HG02610 (cell line): ENCODE data around the gene SDR42E1.
A peak's percentile ranks its signal among the peaks of the same experiment; 100 is the strongest.

ENCODE experiments used
- ATAC-seq: cut with Tn5 transposase; IDR thresholded peaks from one replicate; pipeline ENCODE4 v1.9.1; 2021; ENCODE audit warnings: mild to moderate bottlenecking, moderate library complexity; ENCODE audit not compliant: unreplicated experiment

SDR42E1 gene, protein sequence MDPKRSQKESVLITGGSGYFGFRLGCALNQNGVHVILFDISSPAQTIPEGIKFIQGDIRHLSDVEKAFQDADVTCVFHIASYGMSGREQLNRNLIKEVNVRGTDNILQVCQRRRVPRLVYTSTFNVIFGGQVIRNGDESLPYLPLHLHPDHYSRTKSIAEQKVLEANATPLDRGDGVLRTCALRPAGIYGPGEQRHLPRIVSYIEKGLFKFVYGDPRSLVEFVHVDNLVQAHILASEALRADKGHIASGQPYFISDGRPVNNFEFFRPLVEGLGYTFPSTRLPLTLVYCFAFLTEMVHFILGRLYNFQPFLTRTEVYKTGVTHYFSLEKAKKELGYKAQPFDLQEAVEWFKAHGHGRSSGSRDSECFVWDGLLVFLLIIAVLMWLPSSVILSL

DNA sequence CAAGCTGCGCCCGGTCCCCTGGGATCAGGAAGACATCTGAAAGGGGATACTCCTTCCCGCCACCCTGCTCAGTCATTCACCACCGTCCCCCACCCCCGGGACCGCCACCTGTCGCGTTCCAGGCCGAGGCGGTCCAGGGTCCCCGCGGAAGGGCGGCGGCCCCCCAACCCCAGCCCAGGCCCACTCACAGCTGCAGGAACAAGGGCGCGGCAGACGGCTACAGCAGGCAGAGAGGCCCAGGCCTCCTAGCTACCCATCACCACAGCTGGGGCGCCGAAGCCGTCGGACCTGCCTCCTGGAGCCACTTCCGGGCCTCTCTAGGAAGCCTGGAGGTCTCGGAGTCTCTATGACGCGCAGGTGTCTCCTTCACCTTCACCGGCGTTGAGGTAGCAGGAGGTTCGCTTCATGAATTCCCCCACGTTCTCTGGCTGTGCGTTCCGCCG lies at the start of gene SDR42E1:
Gene SDR42E1 (minus strand): TSS at position 272 of the 443 bp plus-strand sequence. CDS start 10,612 bp downstream, outside the sequence.
- ATAC-seq = peak; percentile 93

DNA sequence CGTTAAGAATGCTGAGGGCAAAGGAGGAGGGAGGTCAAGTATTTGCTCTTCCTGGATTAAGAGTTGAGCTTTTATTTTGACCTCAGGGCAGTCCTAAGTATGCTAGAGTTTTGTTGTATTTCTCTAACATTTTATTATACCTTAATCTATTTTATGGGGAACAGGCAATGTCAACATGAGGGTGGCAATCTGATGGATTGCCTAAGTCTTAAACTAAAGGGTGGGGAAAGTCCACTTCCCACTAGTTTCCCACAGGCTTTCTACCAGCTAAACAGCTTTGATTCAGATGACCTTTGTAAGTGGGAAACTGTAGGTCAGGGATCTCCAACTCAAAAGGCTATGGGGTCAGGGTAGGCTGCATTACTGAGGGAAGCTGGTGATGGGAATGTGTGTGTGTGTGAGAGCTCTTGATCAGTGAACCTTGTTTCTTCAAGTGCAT lies 48.7 kb upstream of the SDR42E1 start:
- ATAC-seq = no peak

DNA sequence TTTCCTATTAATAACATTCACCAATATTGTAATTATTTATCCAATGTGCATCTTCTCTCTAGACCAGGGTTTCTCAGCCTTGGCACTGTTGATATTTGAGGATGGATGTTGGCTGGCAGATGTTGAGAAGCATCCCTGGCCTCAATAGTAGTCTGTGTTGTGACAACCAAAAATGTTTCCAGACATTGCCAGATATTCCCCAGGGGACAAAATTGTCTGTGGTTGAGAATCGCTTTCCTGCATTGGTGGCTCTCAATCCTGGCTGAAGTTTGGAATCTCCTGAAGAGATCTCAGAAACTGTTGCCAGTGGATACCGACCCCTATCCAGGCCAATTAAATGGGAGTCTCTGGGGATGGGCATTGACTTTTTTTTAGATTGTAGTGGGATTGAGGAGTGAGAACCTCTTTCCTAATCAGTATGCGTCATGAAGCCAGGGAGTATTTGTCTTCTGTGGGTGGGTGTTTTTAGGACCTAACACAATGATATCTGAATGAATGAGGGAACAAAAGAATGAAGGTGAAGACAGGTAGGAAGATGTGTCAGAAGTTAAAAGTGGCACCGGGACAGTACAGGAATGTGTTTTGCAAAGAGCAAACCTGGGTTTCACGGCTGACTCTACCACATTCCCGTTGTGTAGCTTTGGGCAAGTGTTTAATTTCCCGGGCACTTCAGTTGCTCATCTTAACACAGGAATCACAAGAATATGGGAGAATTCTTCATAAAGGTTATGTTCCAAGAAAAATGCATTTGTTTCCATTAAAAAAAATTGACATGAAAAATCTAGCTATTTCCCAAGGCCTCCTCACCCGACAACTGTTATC lies 48.1 kb upstream of the SDR42E1 start:
- no peak for ATAC-seq

DNA sequence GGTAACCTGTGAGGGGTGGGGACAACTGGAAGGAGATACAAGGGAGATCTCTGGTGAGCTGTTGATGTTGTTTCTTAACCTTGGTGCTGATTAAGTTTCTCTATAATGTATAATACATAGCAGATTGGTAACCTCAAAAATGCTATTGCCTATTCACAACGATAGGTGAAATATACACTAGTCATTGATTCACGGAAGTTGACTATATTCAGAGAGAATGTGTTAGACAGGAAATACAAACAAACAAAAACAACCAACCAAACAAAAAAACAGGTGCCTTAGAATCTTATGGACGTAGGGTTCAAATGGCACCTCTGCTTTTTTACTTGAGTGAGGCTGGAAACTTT lies 45.3 kb upstream of the SDR42E1 start:
- no peak for ATAC-seq

DNA sequence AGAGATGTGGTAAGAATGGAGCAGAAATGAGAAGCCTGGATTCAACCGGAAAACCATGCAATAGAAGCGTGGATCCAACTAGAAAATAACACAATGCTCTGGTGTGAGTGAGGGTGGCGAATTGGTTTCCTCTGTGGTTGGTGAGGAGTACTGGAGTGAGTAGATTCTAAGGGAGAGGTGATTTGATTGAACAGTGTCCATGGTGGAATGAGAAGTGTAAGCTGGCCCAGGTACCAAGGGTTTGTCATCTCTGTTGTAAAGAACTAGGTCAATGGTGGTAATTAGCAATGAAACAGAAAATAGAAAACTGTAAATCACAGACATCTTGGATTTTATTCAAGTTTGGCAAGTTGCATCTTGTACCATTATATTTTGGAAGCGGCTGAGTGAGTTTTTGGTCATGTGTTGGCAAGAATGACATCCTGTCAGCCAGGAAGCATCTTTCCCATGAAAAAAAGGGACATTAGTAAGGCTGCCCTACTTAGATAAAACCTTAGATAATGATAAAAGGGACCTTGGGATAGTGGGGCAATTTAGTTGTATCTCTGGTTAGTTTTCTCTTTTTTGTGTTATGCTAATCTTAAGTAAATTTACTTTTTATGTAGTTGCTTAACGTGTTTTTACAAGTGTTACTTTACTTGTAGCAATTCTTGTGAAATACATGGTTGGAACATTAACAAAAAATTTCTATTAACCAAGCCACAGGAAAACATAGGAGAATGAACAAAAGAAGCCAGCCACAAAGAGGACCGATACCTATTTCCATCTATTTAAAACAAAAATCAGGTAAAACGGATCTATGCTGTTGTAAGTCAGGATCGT lies 44.7 kb upstream of the SDR42E1 start:
- no peak for ATAC-seq

DNA sequence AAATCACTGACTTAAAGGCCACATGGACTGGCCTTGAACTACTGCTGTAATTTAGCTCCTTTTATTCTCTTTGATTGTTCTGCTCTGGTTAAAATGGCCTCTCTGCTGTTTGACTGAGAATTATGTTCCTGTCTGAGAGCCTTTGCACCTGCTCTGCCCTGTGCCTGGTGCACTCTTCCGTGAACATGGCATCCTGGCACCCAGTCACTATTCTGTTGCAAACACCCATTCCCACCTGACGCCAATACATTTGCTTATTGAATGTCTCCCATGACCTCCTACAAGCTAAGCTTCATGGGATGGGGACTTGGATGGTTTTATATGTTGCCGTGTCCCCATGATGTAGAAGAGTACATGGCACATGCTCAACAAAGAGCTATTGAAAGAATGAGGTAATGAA lies 43.8 kb upstream of the SDR42E1 start:
- ATAC-seq = no peak

DNA sequence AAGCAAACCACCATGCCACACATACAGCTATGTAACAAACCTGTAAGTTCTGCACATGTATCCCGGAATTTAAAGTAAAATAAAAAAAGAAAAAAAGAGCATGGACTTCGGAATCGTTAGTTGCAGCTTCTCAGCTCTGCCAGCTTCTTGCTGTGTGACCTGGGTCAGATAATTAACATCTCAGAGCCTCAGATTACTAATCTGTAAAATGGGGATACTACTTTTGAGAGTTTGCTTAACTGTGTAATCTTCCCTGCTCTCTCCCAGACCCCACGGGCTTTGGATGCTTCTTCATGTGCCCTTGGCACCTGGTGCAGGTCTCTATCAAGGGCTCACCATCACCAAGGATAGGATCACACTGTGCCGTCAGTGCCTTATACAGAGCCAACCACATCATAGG lies 40.4 kb upstream of the SDR42E1 start:
- no peak for ATAC-seq

DNA sequence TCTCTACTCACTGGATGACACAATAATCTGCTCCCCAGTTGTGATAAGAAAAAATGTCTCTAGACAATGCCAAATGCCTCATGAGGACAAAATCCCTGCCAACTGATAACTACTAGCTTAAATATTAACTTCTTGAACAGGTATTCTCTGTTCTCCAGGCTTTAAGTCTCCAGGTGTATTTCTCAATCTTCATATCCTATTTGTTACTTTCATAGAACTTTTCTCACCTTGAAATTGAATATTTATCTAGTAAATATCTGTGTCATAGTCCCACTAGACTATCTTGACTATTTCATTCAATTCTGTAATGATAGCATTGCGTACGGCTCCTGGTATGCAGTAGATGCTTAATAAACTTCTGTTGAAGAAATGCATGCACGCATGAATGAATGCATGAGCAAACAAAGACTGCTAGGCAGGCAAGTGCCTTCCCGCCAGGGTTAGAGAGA lies 39.7 kb upstream of the SDR42E1 start:
- ATAC-seq = no peak

DNA sequence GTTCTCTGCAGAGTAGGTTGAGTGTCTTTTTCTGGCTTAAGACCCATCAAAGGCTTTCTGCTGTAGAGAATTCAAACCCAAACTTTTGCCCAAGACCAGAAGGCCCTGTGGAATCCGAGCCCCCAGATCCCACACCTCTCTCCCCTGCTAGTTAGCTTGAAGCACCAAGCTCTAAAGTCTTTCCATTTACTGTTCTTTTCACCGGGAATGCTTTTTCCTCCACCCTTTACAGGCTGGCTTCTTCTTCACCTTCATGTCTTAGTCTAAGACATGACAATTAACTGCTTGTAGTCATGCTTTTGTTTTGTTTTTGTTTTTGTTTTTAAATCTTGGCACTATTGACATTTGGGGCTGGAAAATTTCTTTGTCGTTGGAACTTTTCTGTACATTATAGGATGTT lies 39.2 kb upstream of the SDR42E1 start:
- no peak for ATAC-seq

DNA sequence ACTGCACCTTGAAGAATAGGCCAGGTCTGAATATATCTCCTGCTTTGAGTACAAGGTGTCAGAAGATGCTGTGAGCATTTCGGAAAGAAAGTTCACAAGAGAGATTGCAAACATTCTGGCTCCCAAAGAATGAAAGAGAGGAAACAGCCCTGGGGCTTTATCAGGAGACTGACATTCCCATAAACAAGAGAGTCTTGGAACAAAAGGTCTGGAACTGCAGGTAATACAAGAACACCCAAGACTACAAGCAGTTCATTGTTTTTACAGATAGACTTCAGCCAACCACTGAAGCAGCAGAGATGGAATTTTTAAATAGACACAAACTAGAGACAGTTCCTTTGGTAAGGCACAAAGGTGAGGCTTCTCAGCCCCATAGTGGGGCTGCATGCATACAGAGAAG lies 38.2 kb upstream of the SDR42E1 start:
- no peak for ATAC-seq

DNA sequence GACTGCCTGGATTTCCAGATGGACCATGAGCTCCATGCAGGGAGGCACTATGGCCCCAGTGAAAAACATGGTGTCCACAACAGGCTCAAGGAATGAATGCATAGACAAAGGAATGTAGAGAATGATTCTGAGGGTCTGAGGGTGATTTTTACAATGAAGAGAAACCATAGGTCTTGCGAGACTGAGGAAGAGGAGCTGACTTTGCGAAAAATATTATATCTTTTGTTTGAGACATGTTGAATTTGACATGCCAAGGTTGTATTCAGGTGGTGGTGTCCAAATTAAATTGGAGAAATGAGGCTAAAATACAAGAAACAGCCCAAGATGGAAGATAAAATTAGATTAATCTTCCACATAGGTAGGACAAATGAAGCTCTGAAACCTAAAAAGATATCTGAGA lies 36.5 kb upstream of the SDR42E1 start:
- no peak for ATAC-seq

DNA sequence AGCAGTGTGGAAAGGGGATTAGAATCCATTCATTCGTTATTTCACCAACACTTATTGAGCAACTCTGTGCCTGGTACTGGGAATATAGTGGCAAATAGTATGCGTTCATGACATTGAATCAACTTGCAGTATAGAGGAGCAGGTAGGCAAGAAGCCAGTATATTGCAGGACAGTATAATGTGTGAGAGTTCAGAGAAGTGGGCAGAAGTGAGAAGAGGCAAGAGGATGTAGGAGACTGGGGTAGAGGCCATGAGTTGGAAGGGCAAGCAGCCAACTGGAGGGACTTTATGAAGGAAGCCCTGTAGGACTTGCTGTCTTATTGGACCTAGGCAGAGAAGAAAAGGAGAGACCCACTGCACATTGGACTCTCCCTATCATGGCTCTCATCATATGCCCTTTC lies 36.1 kb upstream of the SDR42E1 start:
- ATAC-seq = no peak

DNA sequence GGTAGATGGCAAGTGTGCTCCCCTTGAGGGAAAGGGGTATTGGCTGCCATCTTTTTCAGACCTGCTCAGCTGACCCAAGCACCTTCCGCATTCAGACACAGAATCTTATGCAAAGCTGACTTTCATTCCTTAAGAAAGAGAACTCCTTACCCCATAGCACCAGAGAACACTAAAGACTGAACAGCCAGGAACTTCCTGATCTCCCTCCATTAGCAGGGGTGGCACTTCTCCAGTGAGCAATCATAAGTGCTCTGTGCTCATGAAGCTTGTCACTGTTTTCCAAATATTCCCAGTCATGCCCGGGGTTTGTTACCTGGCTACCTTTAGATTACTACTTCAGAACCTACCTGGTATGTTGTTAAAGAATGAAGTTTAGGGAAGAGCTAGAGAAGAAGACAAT lies 35.7 kb upstream of the SDR42E1 start:
- ATAC-seq = no peak

DNA sequence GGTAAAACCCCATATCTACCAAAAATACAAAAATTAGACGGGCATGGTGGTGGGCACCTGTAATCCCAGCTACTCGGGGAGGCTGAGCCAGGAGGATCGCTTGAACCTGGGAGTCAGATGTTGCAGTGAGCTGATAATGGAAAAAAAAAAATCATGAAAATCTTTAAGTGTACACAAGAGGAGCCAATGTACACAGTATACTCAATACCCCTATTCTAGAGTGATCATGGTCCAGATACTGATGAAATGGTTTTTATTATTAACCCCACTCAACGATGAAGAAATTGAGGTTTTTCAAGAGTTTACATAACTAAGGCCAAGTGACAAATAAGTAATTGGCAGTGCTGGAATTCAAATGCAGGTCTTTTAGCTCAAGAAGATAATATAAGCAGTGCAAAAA lies 35.3 kb upstream of the SDR42E1 start:
- ATAC-seq = no peak

DNA sequence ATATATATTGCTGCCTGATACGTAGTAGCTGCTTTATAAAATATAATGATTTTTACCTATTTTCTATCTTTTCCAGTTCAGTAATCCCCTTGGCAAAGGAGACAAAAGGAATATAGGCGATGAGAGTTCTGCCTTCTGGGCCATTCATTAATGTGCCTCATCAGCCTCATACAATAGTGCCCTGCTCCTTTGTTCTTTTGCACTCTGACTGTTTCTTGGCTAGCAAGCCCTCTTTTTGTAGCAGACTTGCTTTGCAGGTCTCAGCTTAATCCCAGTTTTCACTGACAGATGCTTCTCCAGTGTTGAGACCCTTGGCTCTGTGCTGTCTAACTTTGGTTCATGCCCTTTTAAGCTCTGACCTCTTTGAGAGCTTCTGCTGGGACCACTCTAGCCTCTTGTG lies 34.2 kb upstream of the SDR42E1 start:
- no peak for ATAC-seq

DNA sequence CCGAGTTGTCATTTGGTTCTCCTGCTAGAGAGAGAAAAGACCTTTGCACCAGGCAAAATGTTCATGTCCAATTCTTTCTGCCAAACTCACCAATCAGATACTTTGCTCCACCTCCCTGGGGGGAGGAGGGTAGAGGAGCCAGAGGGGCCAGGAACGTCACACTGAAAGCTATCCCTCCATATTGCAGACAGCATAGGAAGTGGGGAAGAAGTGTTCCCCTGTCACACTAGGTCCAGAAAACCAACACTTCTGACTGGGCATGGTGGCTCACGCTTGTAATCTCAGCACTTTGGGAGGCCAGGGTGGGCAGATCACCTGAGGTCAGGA lies 33.3 kb upstream of the SDR42E1 start:
- no peak for ATAC-seq

DNA sequence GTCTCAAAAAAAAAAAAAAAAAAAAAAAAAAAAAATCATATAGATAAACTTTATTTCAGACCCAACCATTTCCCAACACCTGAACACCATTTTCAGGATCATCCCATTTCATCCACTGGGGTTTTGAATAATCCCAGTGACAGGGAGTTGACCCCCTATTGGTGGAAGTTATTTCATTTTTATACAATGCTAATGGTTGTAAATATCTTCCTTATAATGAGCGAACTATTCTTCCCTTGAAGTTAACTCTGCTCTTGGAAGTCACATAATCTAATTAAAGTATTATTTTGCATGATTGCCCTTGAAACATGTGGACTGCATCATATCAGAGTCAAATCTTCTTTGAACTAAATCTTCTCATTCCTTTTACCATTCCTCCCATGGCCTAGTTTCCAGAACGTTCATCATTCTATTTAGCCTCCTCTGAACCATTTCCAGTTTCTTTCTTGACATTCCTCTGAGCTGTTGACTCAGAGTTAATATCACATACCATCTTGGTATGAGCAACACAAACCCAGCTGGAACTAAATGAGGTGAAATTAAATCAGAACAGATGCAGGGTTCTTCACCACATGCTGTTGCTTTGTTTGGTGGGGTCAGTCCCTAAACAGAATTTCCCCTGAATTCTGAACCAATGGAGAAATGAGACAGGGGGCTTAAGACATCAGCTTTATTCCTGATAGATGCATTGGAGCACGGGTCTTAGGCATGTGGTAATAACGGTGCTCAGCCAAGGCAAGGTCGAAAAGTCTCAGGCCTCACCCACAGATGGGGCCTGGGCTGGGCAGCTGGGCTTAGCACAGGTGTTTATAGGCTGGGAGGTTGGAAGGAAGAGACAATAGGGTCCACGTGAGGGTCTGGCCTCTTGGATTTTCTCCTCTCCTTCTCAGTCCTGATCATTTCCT lies 32.7 kb upstream of the SDR42E1 start:
- ATAC-seq = no peak

DNA sequence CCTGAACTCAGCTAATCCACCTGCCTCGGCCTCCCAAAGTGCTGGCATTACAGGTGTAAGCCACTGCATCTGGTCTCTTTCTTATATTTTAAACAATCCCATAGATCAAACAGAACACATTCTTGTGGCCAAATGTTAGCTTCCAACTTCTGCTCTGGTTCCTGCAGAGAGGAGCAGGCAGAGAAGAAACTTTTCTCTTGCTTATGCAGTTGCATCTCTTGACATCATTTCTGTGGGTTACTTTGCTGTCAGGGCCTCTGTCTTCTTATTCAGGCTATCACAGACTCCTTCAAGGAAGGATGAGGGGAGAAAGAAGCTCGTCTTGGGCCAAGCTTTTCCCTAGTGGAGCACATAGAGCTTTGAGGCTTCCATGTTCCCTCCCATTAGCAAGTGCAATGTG lies 31.6 kb upstream of the SDR42E1 start:
- no peak for ATAC-seq

DNA sequence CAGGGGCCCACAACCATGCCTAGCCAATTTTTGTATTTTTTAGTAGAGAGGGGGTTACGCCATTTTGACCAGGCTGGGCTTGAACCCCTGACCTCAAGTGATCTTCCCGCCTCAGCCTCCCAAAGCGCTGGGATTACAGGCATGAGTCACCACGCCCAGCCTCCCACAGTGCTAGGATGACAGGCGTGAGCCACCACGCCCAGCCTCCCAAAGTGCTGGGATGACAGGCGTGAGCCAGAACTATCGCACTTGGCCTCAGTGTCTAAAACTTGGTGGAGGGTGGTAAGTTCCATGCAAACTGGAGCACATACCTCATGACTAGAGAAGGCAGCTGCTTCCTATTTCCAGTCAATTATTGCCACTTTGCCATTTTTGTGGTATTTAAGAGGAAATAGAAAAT lies 30.9 kb upstream of the SDR42E1 start:
- ATAC-seq = no peak

DNA sequence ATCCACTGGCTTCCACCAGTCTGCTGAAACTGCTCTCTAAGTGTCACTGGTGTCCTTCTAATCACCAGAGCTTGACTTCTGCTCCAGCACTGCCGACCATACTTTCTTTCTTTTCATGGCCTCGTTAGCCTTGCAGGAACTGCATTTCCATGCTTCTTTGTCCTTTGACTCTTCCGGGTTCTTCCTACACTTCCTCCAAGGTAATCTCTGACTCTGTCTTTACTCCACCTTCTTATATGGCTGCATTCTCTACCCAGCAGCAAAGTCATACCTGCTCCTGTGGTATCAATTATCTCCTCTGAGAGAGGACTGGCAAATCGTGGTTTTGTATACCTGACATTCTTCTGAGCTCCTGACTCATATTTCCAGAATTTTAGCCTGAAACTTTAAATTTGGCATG lies 30.3 kb upstream of the SDR42E1 start:
- ATAC-seq = no peak
